Inflammatory macrophage (primary cell): ENCODE results near the gene TNXB.
"Not testable (repeated sequence)": the region's sequence is repeated elsewhere in the genome, so short reads cannot be mapped to it uniquely, and the experiment has no call there.

Source experiments
- DNase-seq, 2 donors: peaks; one replicate each; pipeline ENCODE4 v3.0.0-alpha.2; 2020 to 2022

Gene TNXB

DNA sequence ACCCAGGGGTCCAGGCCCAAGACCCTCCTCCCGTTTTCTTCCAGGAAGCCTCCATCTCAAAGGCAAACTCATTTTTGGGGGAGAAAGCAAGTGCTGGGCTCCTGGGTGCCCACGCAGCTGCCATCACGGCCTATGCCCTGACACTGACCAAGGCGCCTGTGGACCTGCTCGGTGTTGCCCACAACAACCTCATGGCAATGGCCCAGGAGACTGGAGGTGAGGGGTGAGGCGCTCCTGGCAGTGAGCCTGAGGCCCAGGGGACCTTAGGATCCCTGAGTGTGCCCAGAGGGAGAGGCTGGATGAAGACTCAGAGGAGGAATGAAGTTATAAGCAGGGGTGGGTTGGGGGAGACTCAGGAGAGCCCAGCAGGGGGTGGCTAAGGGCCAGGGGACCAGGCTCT is 112.8 kb downstream of the TNXB start:
- not testable (repeated sequence) for DNase-seq

- DNase-seq: not testable (repeated sequence)
Observed at GRCh38 chr6:31994421-31994820, 114.7 kb downstream of the TNXB start.
